ENCODE results near the gene PFKFB2. TPM values are rescaled to one million over a fixed set of nuclear protein-coding genes. Genes with fewer than 3 reads are reported as not detected.

PFKFB2 gene
- total and polyA plus RNA-seq, 4 donors, result 1.5 to 5.9 (median 3.0) TPM

DNA sequence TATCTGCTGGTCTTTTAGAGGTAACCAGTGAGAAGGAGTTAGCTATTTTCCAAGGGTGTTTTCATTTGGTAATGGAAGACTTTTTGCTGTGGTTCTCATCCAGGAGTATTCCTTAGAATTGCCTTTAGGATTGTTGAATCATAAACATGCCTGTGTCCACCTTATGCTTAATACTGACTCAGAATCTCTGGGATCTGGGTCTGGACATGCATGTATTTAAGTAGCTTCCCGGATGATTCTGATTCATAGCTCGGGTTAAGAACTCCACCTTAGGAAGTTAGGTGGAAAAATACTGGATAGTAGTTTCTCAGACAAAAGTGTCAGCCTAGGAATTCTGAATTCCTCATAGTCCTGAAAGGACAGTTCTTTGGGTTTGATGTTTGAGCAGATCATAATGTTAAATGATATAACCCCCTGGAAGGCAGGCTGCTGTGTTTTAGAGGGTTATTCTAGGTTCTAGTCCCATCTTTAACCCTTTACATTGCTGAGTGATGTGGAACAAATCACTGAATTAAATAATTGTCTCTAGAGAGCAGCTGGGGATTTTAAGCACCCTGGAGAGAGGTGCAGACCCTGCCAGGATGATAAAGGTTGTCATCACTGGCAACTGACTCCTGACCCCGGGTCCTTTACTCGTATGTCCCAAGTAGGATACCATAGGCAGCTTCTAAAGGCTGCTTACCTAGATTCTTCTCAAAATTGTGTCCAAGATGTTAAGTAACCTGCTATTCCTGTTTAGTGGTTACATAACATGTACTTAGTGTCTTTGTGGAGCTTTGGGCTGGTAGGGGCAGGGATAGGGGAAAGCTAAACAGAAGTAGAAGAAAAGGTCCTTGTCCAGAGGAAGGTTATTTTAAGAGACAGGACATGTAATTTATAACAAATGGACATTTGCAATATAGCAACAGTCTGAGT lies 21.1 kb downstream of the PFKFB2 start:
- 90% methylated on average over 4 of the region's 4 CpGs for WGBS
- no peaks in the 10 kb centered on the region for H3K9me3 ChIP-seq (ENCODE audit: control insufficient read depth in 4 of 4, low read length in 3 of 4)
- peaks cover 2 to 11% (median 3%) of the 10 kb centered on the region in 4 donors for H3K4me1 ChIP-seq (ENCODE audit: control insufficient read depth in 4 of 4, insufficient read depth in 4 of 4, low read length in 3 of 4)
- H3K4me3 ChIP-seq (ENCODE audit: low read depth in 1 of 3, low read length in 3 of 3), result no peak overlapping the region
- TF ChIP-seq GABPA (IDR thresholded peaks at IDR 0.05 in 1 of 2, conservative IDR thresholded peaks at IDR 0.05 in 1 of 2) (no peak), RXRA (IDR thresholded peaks at IDR 0.05) (no peak), HNF4G (IDR thresholded peaks at IDR 0.05) (no peak), JUND (IDR thresholded peaks at IDR 0.05) (no peak), SP1 (IDR thresholded peaks at IDR 0.05) (no peak), EGR1 (IDR thresholded peaks at IDR 0.05; ENCODE audit: low read depth in 2 of 2) (no peak), TAF1 (conservative IDR thresholded peaks at IDR 0.05) (no peak), HNF4A (conservative IDR thresholded peaks at IDR 0.05) (no peak), FOXA2 (IDR thresholded peaks at IDR 0.05) (no peak), RAD21 (IDR thresholded peaks at IDR 0.05) (no peak), FOXA1 (IDR thresholded peaks at IDR 0.05) (no peak), YY1 (IDR thresholded peaks at IDR 0.05) (no peak)
- TF ChIP-seq, protein P1, sequence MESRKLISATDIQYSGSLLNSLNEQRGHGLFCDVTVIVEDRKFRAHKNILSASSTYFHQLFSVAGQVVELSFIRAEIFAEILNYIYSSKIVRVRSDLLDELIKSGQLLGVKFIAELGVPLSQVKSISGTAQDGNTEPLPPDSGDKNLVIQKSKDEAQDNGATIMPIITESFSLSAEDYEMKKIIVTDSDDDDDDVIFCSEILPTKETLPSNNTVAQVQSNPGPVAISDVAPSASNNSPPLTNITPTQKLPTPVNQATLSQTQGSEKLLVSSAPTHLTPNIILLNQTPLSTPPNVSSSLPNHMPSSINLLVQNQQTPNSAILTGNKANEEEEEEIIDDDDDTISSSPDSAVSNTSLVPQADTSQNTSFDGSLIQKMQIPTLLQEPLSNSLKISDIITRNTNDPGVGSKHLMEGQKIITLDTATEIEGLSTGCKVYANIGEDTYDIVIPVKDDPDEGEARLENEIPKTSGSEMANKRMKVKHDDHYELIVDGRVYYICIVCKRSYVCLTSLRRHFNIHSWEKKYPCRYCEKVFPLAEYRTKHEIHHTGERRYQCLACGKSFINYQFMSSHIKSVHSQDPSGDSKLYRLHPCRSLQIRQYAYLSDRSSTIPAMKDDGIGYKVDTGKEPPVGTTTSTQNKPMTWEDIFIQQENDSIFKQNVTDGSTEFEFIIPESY (IDR thresholded peaks at IDR 0.05), result no peak
- TF ChIP-seq, protein P2, sequence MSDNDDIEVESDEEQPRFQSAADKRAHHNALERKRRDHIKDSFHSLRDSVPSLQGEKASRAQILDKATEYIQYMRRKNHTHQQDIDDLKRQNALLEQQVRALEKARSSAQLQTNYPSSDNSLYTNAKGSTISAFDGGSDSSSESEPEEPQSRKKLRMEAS (IDR thresholded peaks at IDR 0.05), result no peak
- TF ChIP-seq, protein P3, sequence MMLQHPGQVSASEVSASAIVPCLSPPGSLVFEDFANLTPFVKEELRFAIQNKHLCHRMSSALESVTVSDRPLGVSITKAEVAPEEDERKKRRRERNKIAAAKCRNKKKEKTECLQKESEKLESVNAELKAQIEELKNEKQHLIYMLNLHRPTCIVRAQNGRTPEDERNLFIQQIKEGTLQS (IDR thresholded peaks at IDR 0.05), result no peak
- TF ChIP-seq, protein P4, sequence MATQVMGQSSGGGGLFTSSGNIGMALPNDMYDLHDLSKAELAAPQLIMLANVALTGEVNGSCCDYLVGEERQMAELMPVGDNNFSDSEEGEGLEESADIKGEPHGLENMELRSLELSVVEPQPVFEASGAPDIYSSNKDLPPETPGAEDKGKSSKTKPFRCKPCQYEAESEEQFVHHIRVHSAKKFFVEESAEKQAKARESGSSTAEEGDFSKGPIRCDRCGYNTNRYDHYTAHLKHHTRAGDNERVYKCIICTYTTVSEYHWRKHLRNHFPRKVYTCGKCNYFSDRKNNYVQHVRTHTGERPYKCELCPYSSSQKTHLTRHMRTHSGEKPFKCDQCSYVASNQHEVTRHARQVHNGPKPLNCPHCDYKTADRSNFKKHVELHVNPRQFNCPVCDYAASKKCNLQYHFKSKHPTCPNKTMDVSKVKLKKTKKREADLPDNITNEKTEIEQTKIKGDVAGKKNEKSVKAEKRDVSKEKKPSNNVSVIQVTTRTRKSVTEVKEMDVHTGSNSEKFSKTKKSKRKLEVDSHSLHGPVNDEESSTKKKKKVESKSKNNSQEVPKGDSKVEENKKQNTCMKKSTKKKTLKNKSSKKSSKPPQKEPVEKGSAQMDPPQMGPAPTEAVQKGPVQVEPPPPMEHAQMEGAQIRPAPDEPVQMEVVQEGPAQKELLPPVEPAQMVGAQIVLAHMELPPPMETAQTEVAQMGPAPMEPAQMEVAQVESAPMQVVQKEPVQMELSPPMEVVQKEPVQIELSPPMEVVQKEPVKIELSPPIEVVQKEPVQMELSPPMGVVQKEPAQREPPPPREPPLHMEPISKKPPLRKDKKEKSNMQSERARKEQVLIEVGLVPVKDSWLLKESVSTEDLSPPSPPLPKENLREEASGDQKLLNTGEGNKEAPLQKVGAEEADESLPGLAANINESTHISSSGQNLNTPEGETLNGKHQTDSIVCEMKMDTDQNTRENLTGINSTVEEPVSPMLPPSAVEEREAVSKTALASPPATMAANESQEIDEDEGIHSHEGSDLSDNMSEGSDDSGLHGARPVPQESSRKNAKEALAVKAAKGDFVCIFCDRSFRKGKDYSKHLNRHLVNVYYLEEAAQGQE (IDR thresholded peaks at IDR 0.05), result no peak
- no peak for DNase-seq (ENCODE audit: low spot score)
- H3K9ac ChIP-seq (ENCODE audit: low read depth in 1 of 2, low read length in 2 of 2), result no peak overlapping the region
- peaks cover 0 to 24% (median 7%) of the 10 kb centered on the region in 4 donors for H3K36me3 ChIP-seq (ENCODE audit: control insufficient read depth in 4 of 4, insufficient read depth in 3 of 4, low read depth in 1 of 4, low read length in 3 of 4)
- no peaks in the 10 kb centered on the region for H3K27me3 ChIP-seq (ENCODE audit: control insufficient read depth in 4 of 4, insufficient read depth in 4 of 4, low read length in 3 of 4)
- no peak overlapping the region for H3K27ac ChIP-seq (ENCODE audit: low read depth in 1 of 2, low read length in 2 of 2)
